K562 (cell line): ENCODE data around the gene ZNF574. TPM values are rescaled to one million over a fixed set of nuclear protein-coding genes. Genes with fewer than 3 reads are reported as not detected.

ENCODE experiments used
- ATAC-seq: fragments of 200-7000 bp; cut with Tn5 transposase; 3 replicates; pipeline ENCODE4 v1.9.1; 2020; ENCODE audit warnings: moderate library complexity
- BruUV-seq: library from RNA; stranded (reverse); fragments of 400-500 nt; replicated peaks from 2 replicates; lab custom pipeline; 2021; lab: Mats Ljungman, UMichigan
- CTCF ChIA-PET: fragments of 300-600 bp; formaldehyde crosslinking; extraction: SDS; loops from one replicate; lab custom pipeline; 2021; ENCODE audit warnings: low intra/inter-chr PET ratio; lab: Yijun Ruan, JAX
- POLR2A ChIA-PET: fragments of 300-600, 350-650 bp; sonication (Branson Sonifier 250); formaldehyde crosslinking; extraction: SDS; loops from one replicate; lab custom pipeline; 2021; ENCODE audit warnings: antibody characterized with exemption, inconsistent platforms; lab: Yijun Ruan, JAX
- DNase-seq, 4 experiments: peaks; one replicate each; pipeline versions ENCODE4 v3.0.0 to v3.0.0-alpha.2; 2011 to 2018; ENCODE audit warnings: low spot score in 3 of 4, mixed read lengths in 3 of 4; ENCODE audit errors: extremely low read depth in 1 of 4
- FAIRE-seq: peaks from 2 replicates; lab custom pipeline; 2011; peaks lifted over from hg19 to GRCh38; lab: Jason Lieb, UNC
- H2AFZ ChIP-seq: 2 replicates; pipeline ENCODE4 v1.6.0; 2011; ENCODE audit warnings: low read depth, low read length, control low read depth, inconsistent platforms
- H3K27ac ChIP-seq: fragments of 200-600 bp; 3 replicates; pipeline ENCODE4 v1.8.0; 2011; ENCODE audit warnings: low read depth, mild to moderate bottlenecking, control low read depth, inconsistent platforms, low read length, moderate library complexity, mixed read lengths; ENCODE audit errors: extremely low read depth
- H3K27me3 ChIP-seq, 2 experiments: fragments of 300-600 bp in 1 of 2; 2 replicates in 1 of 2; 3 replicates in 1 of 2; pipeline versions ENCODE4 v1.6.0 to v1.8.0; 2011; ENCODE audit warnings: inconsistent platforms in 2 of 2, low read length in 2 of 2, mild to moderate bottlenecking in 1 of 2, mixed read lengths in 1 of 2, moderate library complexity in 1 of 2; ENCODE audit not compliant: control insufficient read depth in 2 of 2, insufficient read depth in 2 of 2
- H3K36me3 ChIP-seq: fragments of 300-600 bp; 3 replicates; pipeline ENCODE4 v1.8.0; 2011; ENCODE audit warnings: mild to moderate bottlenecking, low read length, inconsistent platforms; ENCODE audit not compliant: control insufficient read depth, insufficient read depth
- H3K4me1 ChIP-seq, 2 experiments: fragments of 200-600 bp in 1 of 2; replicated peaks in 1 of 2; 2 replicates in 1 of 2; 3 replicates in 1 of 2; pipeline versions ENCODE4 v1.5.1 to v1.8.0; 2011; ENCODE audit warnings: inconsistent platforms in 2 of 2, low read length in 2 of 2, mild to moderate bottlenecking in 1 of 2, mixed read lengths in 1 of 2, moderate library complexity in 1 of 2; ENCODE audit not compliant: control insufficient read depth in 2 of 2, insufficient read depth in 2 of 2
- H3K4me2 ChIP-seq: 2 replicates; pipeline ENCODE4 v1.6.1; 2011; ENCODE audit warnings: low read length, control low read depth, inconsistent platforms, mixed read lengths; ENCODE audit not compliant: insufficient read depth
- H3K4me3 ChIP-seq: fragments of 200-600 bp; sonication (generic), shearing (Covaris generic); 2 replicates; pipeline ENCODE4 v1.5.1; 2016; ENCODE audit warnings: control low read depth, inconsistent platforms
- H3K79me2 ChIP-seq: fragments of 200-600 bp; 3 replicates; pipeline ENCODE4 v1.8.0; 2011; ENCODE audit warnings: low read length, inconsistent platforms; ENCODE audit not compliant: control insufficient read depth, insufficient read depth
- H3K9ac ChIP-seq, 2 experiments: 2 replicates each; pipeline versions ENCODE4 v1.6.0 to v1.6.1; 2011; ENCODE audit warnings: low read depth in 2 of 2, low read length in 2 of 2, control low read depth in 1 of 2, inconsistent platforms in 1 of 2, mild to moderate bottlenecking in 1 of 2, mixed read lengths in 1 of 2; ENCODE audit not compliant: insufficient read depth in 1 of 2
- H3K9me1 ChIP-seq: one replicate; pipeline ENCODE4 v1.6.0; 2011; ENCODE audit warnings: inconsistent platforms, mild to moderate bottlenecking, low read length, moderate library complexity; ENCODE audit not compliant: control insufficient read depth, insufficient read depth
- H3K9me3 ChIP-seq: replicated peaks from 2 replicates; pipeline ENCODE4 v1.5.1; 2011; ENCODE audit warnings: low read depth, low read length, inconsistent platforms; ENCODE audit not compliant: control insufficient read depth, insufficient read depth
- H4K20me1 ChIP-seq: replicated peaks from 2 replicates; pipeline ENCODE4 v1.6.1; 2011; ENCODE audit warnings: low read length, inconsistent platforms, mixed read lengths; ENCODE audit not compliant: control insufficient read depth, insufficient read depth
- CBX8 ChIP-seq: fragments of 200-600 bp; sonication (generic); IDR thresholded peaks from 2 replicates; pipeline ENCODE4 v1.6.1; 2012; ENCODE audit warnings: borderline replicate concordance, mixed run types, low read depth, mild to moderate bottlenecking, moderate library complexity, mixed read lengths, low read length, control low read depth, inconsistent platforms; ENCODE audit not compliant: poor library complexity, severe bottlenecking; ENCODE audit errors: extremely low read depth
- CHD1 ChIP-seq: fragments of 200-600 bp; sonication (generic); IDR thresholded peaks from one replicate; pipeline ENCODE4 v1.6.1; 2012; ENCODE audit warnings: mild to moderate bottlenecking, moderate library complexity, low read length, inconsistent platforms
- CHD4 ChIP-seq: fragments of 200-600 bp; sonication (generic); IDR thresholded peaks from 3 replicates; pipeline ENCODE4 v1.6.1; 2012; ENCODE audit warnings: low read depth, mild to moderate bottlenecking, mixed read lengths, low read length, inconsistent platforms; ENCODE audit not compliant: insufficient read depth, insufficient replicate concordance, poor library complexity, severe bottlenecking
- DNMT1 ChIP-seq: fragments of 450-650 bp; IDR thresholded peaks from 2 replicates; pipeline ENCODE4 v1.6.1; 2016; ENCODE audit warnings: antibody characterized with exemption, mild to moderate bottlenecking
- ILF3 ChIP-seq: fragments of 450-650 bp; IDR thresholded peaks from 2 replicates; pipeline ENCODE4 v1.6.1; 2018; ENCODE audit warnings: antibody characterized with exemption, mild to moderate bottlenecking, moderate library complexity, borderline replicate concordance
- MAFG ChIP-seq: fragments of 450-650 bp; conservative IDR thresholded peaks from 2 replicates; pipeline ENCODE4 v1.6.1; 2016; ENCODE audit warnings: missing genetic modification characterization, missing compliant biosample characterization
- MEIS2 ChIP-seq: fragments of 450-650 bp; IDR thresholded peaks from 2 replicates; pipeline ENCODE4 v1.6.1; 2014; ENCODE audit warnings: mild to moderate bottlenecking; ENCODE audit not compliant: partially characterized antibody
- MTA3 ChIP-seq: fragments of 450-650 bp; formaldehyde crosslinking; IDR thresholded peaks from 2 replicates; pipeline ENCODE4 v1.6.1; 2017; ENCODE audit warnings: mild to moderate bottlenecking, borderline replicate concordance
- PHF21A ChIP-seq: fragments of 450-650 bp; IDR thresholded peaks from 2 replicates; pipeline ENCODE4 v1.6.1; 2017; ENCODE audit warnings: low read depth, borderline replicate concordance
- PYGO2 ChIP-seq: fragments of 450-650 bp; IDR thresholded peaks from 2 replicates; pipeline ENCODE4 v1.6.1; 2016; ENCODE audit warnings: mild to moderate bottlenecking, missing genetic modification characterization, moderate library complexity, missing compliant biosample characterization
- ZBED1 ChIP-seq: IDR thresholded peaks from 2 replicates; pipeline ENCODE4 v1.6.1; 2014
- ZNF24 ChIP-seq: fragments of 450-650 bp; IDR thresholded peaks from 2 replicates; pipeline ENCODE4 v1.6.1; 2016
- WGBS: fragments of 100-300 bp; shearing (Covaris generic); methylation state at CpG from one replicate; pipeline ENCODE4 v1.1.6; 2016; ENCODE audit warnings: low coverage, mixed read lengths; ENCODE audit not compliant: insufficient coverage; ENCODE audit errors: missing lambda C conversion rate; 5-methylcytosine and 5-hydroxymethylcytosine counted together
- in situ Hi-C: fragments of 300-500 bp; cut with MboI; formaldehyde crosslinking; loops from 4 replicates; pipeline ENCODE4 v1.15.0; 2018; ENCODE audit warnings: inconsistent platforms, mixed read lengths
- intact Hi-C: fragments of 100-400 bp; cut with micrococcal nuclease; formaldehyde crosslinking; loops from 2 replicates; pipeline ENCODE4 v1.14.2; 2022
- polyA plus RNA-seq, 8 experiments: library from polyadenylated mRNA; depleted of rRNA in 4 of 8; stranded (reverse) in 5 of 8; unstranded in 3 of 8; fragments of >200 nt; fragmentation: Nextera tagmentation in 2 of 8; fragmentation: Illumina TruSeq in 1 of 8; extraction: Ambion mirVana in 2 of 8; extraction: Trizol in 1 of 8; gene quantifications; 2 replicates each; pipeline versions ENCODE4 v1.2.1 to v1.2.3, GENCODE V29; 2011 to 2014; ENCODE audit warnings: inconsistent platforms in 1 of 8, missing spikeins in 1 of 8
- total RNA-seq, 7 experiments: library from RNA; depleted of rRNA in 6 of 7; stranded (reverse); fragments of >200 nt in 6 of 7; fragmentation: Illumina TruSeq in 2 of 7; extraction: Trizol in 2 of 7; gene quantifications; 2 replicates each; pipeline versions ENCODE4 v1.2.1 to v1.2.3, GENCODE V29; 2011 to 2021; ENCODE audit warnings: low replicate concordance in 1 of 7
- TF ChIP-seq, protein P1 (sequence below), 2 experiments: fragments of 250-450 bp in 1 of 2; fragments of 450-650 bp in 1 of 2; sonication (Bioruptor Pico) in 1 of 2; IDR thresholded peaks; 2 replicates each; pipeline versions ENCODE4 v1.6.1 to v1.8.0; 2016 to 2021; ENCODE audit warnings: mild to moderate bottlenecking in 2 of 2, moderate library complexity in 2 of 2, missing compliant biosample characterization in 1 of 2, missing genetic modification characterization in 1 of 2
- TF ChIP-seq, protein P2 (sequence below): fragments of 250-450 bp; sonication (Bioruptor Pico); IDR thresholded peaks from 2 replicates; pipeline ENCODE4 v1.8.0; 2022; ENCODE audit warnings: inconsistent platforms
- TF ChIP-seq, protein P3 (sequence below): fragments of 250-450 bp; sonication (Bioruptor Pico); IDR thresholded peaks from 2 replicates; pipeline ENCODE4 v1.4.0; 2020; ENCODE audit warnings: mild to moderate bottlenecking, moderate library complexity, borderline replicate concordance

The ZNF574 gene
- total and polyA plus RNA-seq, 9 of the 15 experiments (the other 6 are each of a cell fraction or from before 2014, with no cell fraction given), result 0.24 to 20.7 (median 8.4) TPM

DNA sequence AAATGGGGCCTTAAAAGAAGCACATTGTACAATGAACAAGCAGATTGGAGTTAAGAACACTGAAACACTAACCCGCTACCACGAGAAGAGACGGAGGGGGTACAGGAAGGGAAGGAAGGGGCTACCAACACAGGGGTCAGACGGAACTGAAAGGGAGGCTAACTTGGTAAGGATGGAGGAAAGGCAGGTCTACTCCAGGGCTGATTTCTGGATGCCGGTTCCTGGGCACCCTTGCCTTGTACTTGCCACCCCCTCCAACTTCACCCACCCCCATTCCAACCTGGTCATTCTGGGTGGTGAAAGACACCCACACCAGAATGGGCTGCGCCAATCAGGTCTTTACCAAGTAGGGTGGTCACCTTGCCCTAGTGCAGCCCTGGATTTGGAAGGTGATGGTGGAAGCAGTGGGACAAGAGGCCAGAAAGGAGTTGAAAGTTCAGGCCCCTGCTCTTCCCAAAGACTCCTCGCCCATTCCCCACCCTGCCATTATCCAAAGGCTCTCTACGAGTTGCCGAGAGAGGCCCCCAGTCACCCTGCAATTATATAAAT lies 10.3 kb downstream of the ZNF574 start:
- ChIA-PET POLR2A (no interaction called here), CTCF (no interaction called here)
- ATAC-seq, result no peak
- H3K4me3 ChIP-seq, result no peak overlapping the region
- H3K36me3 ChIP-seq, result peaks cover 10% of the 10 kb centered on the region
- no peaks in the 10 kb centered on the region for H3K9me3 ChIP-seq
- H2AFZ ChIP-seq, result no peak overlapping the region
- H3K9ac ChIP-seq, result no peak overlapping the region
- H3K9me1 ChIP-seq, result no peaks in the 10 kb centered on the region
- H3K79me2 ChIP-seq, result no peaks in the 10 kb centered on the region
- H4K20me1 ChIP-seq, result peaks cover 6% of the 10 kb centered on the region; the same call in 1 of the 2 replicates
- H3K27ac ChIP-seq, result no peak overlapping the region
- in situ Hi-C loops, result no loop called here
- H3K4me1 ChIP-seq, result peaks cover 6 to 7% of the 10 kb centered on the region in 2 experiments; a peak in 4 of 5 replicates
- no peaks in the 10 kb centered on the region for H3K27me3 ChIP-seq
- intact Hi-C loops, result no loop called here
- no peak for FAIRE-seq
- DNase-seq, result no peak
- WGBS, result 74% methylated on average over 8 of the region's 9 CpGs
- no peak overlapping the region for H3K4me2 ChIP-seq
- no TSS peak for BruUV-seq
- no peak for TF ChIP-seq CHD1
- no peak for TF ChIP-seq CHD4
- TF ChIP-seq, protein P1, sequence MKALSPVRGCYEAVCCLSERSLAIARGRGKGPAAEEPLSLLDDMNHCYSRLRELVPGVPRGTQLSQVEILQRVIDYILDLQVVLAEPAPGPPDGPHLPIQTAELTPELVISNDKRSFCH (CRISPR knock-in tag; IDR thresholded peaks at IDR 0.05), result no peak
- TF ChIP-seq, protein P1 (tag; IDR thresholded peaks at IDR 0.05), result no peak
- TF ChIP-seq, protein P2, sequence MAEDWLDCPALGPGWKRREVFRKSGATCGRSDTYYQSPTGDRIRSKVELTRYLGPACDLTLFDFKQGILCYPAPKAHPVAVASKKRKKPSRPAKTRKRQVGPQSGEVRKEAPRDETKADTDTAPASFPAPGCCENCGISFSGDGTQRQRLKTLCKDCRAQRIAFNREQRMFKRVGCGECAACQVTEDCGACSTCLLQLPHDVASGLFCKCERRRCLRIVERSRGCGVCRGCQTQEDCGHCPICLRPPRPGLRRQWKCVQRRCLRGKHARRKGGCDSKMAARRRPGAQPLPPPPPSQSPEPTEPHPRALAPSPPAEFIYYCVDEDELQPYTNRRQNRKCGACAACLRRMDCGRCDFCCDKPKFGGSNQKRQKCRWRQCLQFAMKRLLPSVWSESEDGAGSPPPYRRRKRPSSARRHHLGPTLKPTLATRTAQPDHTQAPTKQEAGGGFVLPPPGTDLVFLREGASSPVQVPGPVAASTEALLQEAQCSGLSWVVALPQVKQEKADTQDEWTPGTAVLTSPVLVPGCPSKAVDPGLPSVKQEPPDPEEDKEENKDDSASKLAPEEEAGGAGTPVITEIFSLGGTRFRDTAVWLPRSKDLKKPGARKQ (CRISPR knock-in tag), result no peak
- TF ChIP-seq PHF21A, result no peak
- no peak for TF ChIP-seq ZNF24
- no peak for TF ChIP-seq PYGO2
- no peak for TF ChIP-seq ILF3
- TF ChIP-seq CBX8, result no peak
- no peak for TF ChIP-seq ZBED1
- no peak for TF ChIP-seq MTA3
- no peak for TF ChIP-seq MEIS2
- TF ChIP-seq, protein P3, sequence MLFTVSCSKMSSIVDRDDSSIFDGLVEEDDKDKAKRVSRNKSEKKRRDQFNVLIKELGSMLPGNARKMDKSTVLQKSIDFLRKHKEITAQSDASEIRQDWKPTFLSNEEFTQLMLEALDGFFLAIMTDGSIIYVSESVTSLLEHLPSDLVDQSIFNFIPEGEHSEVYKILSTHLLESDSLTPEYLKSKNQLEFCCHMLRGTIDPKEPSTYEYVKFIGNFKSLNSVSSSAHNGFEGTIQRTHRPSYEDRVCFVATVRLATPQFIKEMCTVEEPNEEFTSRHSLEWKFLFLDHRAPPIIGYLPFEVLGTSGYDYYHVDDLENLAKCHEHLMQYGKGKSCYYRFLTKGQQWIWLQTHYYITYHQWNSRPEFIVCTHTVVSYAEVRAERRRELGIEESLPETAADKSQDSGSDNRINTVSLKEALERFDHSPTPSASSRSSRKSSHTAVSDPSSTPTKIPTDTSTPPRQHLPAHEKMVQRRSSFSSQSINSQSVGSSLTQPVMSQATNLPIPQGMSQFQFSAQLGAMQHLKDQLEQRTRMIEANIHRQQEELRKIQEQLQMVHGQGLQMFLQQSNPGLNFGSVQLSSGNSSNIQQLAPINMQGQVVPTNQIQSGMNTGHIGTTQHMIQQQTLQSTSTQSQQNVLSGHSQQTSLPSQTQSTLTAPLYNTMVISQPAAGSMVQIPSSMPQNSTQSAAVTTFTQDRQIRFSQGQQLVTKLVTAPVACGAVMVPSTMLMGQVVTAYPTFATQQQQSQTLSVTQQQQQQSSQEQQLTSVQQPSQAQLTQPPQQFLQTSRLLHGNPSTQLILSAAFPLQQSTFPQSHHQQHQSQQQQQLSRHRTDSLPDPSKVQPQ, result no peak
- no peak for TF ChIP-seq DNMT1
- TF ChIP-seq MAFG (tag), result no peak
